GM23248 (cell line): ENCODE results near the gene ZG16.

ENCODE experiments used
- EZH2 ChIP-seq: fragments of 200-600 bp; sonication (generic); IDR thresholded peaks from 2 replicates; pipeline ENCODE4 v1.6.1; 2018; ENCODE audit warnings: antibody characterized with exemption, mild to moderate bottlenecking; ENCODE audit not compliant: insufficient read depth, poor library complexity, severe bottlenecking
- EZH2phosphoT487 ChIP-seq: fragments of 200-600 bp; sonication (generic); IDR thresholded peaks from 2 replicates; pipeline ENCODE4 v1.6.1; 2018; ENCODE audit warnings: antibody characterized with exemption, moderate library complexity, mild to moderate bottlenecking, low read depth; ENCODE audit not compliant: insufficient read depth

GRCh38 chr16:29818082-29818481, 40.0 kb downstream of the ZG16 start:
- TF ChIP-seq EZH2phosphoT487 = no peak
- TF ChIP-seq EZH2 = no peak
